Renal cortex interstitium (tissue), 15 donors: ENCODE results near the gene CDC14B. TPM values are rescaled to one million over a fixed set of nuclear protein-coding genes. Genes with fewer than 3 reads are reported as not detected.

ENCODE experiments used
- DNase-seq, 11 donors: peaks; one replicate each; pipeline ENCODE4 v3.0.0-alpha.2; 2013; ENCODE audit warnings: low read depth in 9 of 11, low spot score in 4 of 11; ENCODE audit errors: extremely low read depth in 1 of 11
- long read RNA-seq, 16 experiments: transcript quantifications; one replicate each; lab custom pipeline, GENCODE V29; 2026
- polyA plus RNA-seq, 3 donors: library from polyadenylated mRNA; unstranded; fragments of 120-200 nt; gene quantifications; one replicate each; pipeline ENCODE4 v1.2.1, GENCODE V29; 2013; ENCODE audit not compliant: insufficient read length in 3 of 3

The CDC14B gene
- 10 to 100 TPM; 23.7 to 32.0 (median 28.4) TPM for polyA plus RNA-seq
- long read RNA-seq, donor 1, full-length matches to known transcripts = 2 of 2 reads
- long read RNA-seq, donor 1, partial matches to known transcripts = 0 of 2 reads
- long read RNA-seq, donor 1, other reads (novel, unspliced or antisense) = 0 of 2 reads
- long read RNA-seq, donor 2, full-length matches to known transcripts = 2 of 2 reads
- long read RNA-seq, donor 2, partial matches to known transcripts = 0 of 2 reads
- long read RNA-seq, donor 2, other reads (novel, unspliced or antisense) = 0 of 2 reads
- long read RNA-seq, donor 3, full-length matches to known transcripts = 5 of 5 reads
- long read RNA-seq, donor 3, partial matches to known transcripts = 0 of 5 reads
- long read RNA-seq, donor 3, other reads (novel, unspliced or antisense) = 0 of 5 reads
- long read RNA-seq, donor 4, partial matches to known transcripts = 0 of 13 reads
- long read RNA-seq, donor 4, other reads (novel, unspliced or antisense) = 13 of 13 reads
- long read RNA-seq, donor 5 = 0 reads
- long read RNA-seq, donor 6, full-length matches to known transcripts = 2 of 8 reads
- long read RNA-seq, donor 6, partial matches to known transcripts = 6 of 8 reads
- long read RNA-seq, donor 6, other reads (novel, unspliced or antisense) = 0 of 8 reads
- long read RNA-seq, donor 7, full-length matches to known transcripts = 2 of 2 reads
- long read RNA-seq, donor 7, partial matches to known transcripts = 0 of 2 reads
- long read RNA-seq, donor 7, other reads (novel, unspliced or antisense) = 0 of 2 reads
- long read RNA-seq, donor 8, full-length matches to known transcripts = 7 of 7 reads
- long read RNA-seq, donor 8, partial matches to known transcripts = 0 of 7 reads
- long read RNA-seq, donor 8, other reads (novel, unspliced or antisense) = 0 of 7 reads
- long read RNA-seq, donor 9 = 0 reads
- long read RNA-seq, donor 10, full-length matches to known transcripts = 3 of 3 reads
- long read RNA-seq, donor 10, partial matches to known transcripts = 0 of 3 reads
- long read RNA-seq, donor 10, other reads (novel, unspliced or antisense) = 0 of 3 reads
- long read RNA-seq, donor 11, partial matches to known transcripts = 0 of 1 reads
- long read RNA-seq, donor 11, other reads (novel, unspliced or antisense) = 0 of 1 reads
- long read RNA-seq, donor 12, full-length matches to known transcripts = 2 of 2 reads
- long read RNA-seq, donor 12, partial matches to known transcripts = 0 of 2 reads
- long read RNA-seq, donor 12, other reads (novel, unspliced or antisense) = 0 of 2 reads
- long read RNA-seq, donor 13 = 0 reads
- long read RNA-seq, donor 14, full-length matches to known transcripts = 3 of 3 reads
- long read RNA-seq, donor 14, partial matches to known transcripts = 0 of 3 reads
- long read RNA-seq, donor 14, other reads (novel, unspliced or antisense) = 0 of 3 reads
- long read RNA-seq, donor 15, full-length matches to known transcripts = 1 of 1 reads
- long read RNA-seq, donor 15, partial matches to known transcripts = 0 of 1 reads
- long read RNA-seq, donor 15, other reads (novel, unspliced or antisense) = 0 of 1 reads
- long read RNA-seq, donor 16, full-length matches to known transcripts = 9 of 9 reads
- long read RNA-seq, donor 16, partial matches to known transcripts = 0 of 9 reads
- long read RNA-seq, donor 16, other reads (novel, unspliced or antisense) = 0 of 9 reads

- DNase-seq = peak; percentile 81 to 96 (median 90)
These were observed at the start of gene CDC14B for GRCh38 chr9:96619491-96620180. Gene CDC14B (minus strand): TSS chr9:96619843. CDS start chr9:96619378, 465 bp downstream.

GRCh38 chr9:96668868-96669534, 49.4 kb upstream of the CDC14B start:
- DNase-seq = no peak

GRCh38 chr9:96667363-96667728, 47.7 kb upstream of the CDC14B start:
- no peak for DNase-seq

- peak in 6 of 11 donors; percentile 30 to 42 (median 38) for DNase-seq
These were observed 47.2 kb upstream of the CDC14B start for GRCh38 chr9:96666653-96667362.

GRCh38 chr9:96665789-96666188, 46.1 kb upstream of the CDC14B start:
- DNase-seq = no peak

GRCh38 chr9:96663506-96664120, 44.0 kb upstream of the CDC14B start:
- DNase-seq = no peak

- no peak for DNase-seq
These were observed 42.1 kb upstream of the CDC14B start for GRCh38 chr9:96661711-96662110.

GRCh38 chr9:96660692-96661248, 41.1 kb upstream of the CDC14B start:
- no peak for DNase-seq

GRCh38 chr9:96655198-96655851, 35.7 kb upstream of the CDC14B start, which contains the start of gene PRXL2C:
Gene PRXL2C (minus strand): TSS chr9:96655317. CDS start chr9:96655281, 36 bp downstream.
- peak in 6 of 11 donors; percentile 19 to 55 (median 40) for DNase-seq

GRCh38 chr9:96654450-96655197, 35.0 kb upstream of the CDC14B start:
- peak in 9 of 11 donors; percentile 35 to 74 (median 49) for DNase-seq

- DNase-seq = no peak
These were observed 32.0 kb upstream of the CDC14B start for GRCh38 chr9:96651626-96652025.

- DNase-seq = no peak
These were observed 30.1 kb upstream of the CDC14B start for GRCh38 chr9:96649620-96650324.

- DNase-seq = no peak
These were observed 26.7 kb upstream of the CDC14B start for GRCh38 chr9:96646081-96646991.
